Suprapubic skin (tissue), 3 donors: ENCODE results near the gene VPS13C.

ENCODE experiments used
- CTCF ChIP-seq, 2 donors: fragments of 200-600 bp in 1 of 2; fragments of 450-650 bp in 1 of 2; sonication (generic) in 1 of 2; IDR thresholded peaks; one replicate each; pipeline ENCODE4 v1.5.1; 2016 to 2019; ENCODE audit warnings: antibody characterized with exemption in 2 of 2, mild to moderate bottlenecking in 1 of 2, moderate library complexity in 1 of 2
- EP300 ChIP-seq: sonication (generic); formaldehyde crosslinking; IDR thresholded peaks from one replicate; pipeline ENCODE4 v1.6.1; 2017; ENCODE audit warnings: antibody characterized with exemption
- POLR2A ChIP-seq, 2 donors: fragments of 450-650 bp; IDR thresholded peaks; one replicate each; pipeline ENCODE4 v1.6.1; 2017; ENCODE audit warnings: antibody characterized with exemption in 2 of 2, mild to moderate bottlenecking in 2 of 2, moderate library complexity in 2 of 2

DNA sequence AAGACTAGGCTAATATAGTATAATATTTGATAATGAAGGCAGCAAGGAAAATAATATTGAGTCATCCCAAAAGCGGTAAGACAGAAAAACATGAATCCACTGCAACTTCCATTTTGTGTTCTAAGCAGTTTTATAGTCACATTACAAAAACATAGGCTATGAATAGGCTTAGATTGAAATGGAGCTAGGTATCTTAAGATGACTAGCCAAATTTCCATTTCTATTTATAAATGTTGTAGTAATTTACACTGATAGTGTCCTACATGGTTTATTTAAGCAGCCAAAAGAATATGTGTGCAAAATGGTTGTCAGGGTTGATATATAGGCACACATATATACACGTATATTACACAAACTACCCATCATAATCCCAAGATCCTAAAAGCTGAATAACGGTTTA is 82.0 kb downstream of the VPS13C start:
- TF ChIP-seq CTCF (IDR thresholded peaks at IDR 0.05) (no peak), POLR2A (IDR thresholded peaks at IDR 0.05) (no peak), EP300 (no peak)
